SK-N-SH (cell line): ENCODE measurements around the gene JOSD1. TPM values are rescaled to one million over a fixed set of nuclear protein-coding genes. Genes with fewer than 3 reads are reported as not detected.

Source experiments
- CTCF ChIA-PET: fragments of 300-600, 350-600 bp; formaldehyde crosslinking; extraction: SDS; loops from one replicate; lab custom pipeline; 2021; lab: Yijun Ruan, JAX
- POLR2A ChIA-PET: fragments of 350-600 bp; sonication (Branson Sonifier 250); formaldehyde crosslinking; extraction: SDS; loops from one replicate; lab custom pipeline; 2020; ENCODE audit warnings: antibody characterized with exemption, inconsistent platforms; lab: Yijun Ruan, JAX
- DNase-seq: peaks from one replicate; pipeline ENCODE4 v3.0.0; 2012
- H2AFZ ChIP-seq: fragments of 200-600 bp; sonication (generic); 2 replicates; pipeline ENCODE4 v1.8.1; 2016; ENCODE audit warnings: antibody characterized with exemption, mild to moderate bottlenecking, low read depth
- H3F3A ChIP-seq: fragments of 200-600 bp; sonication (generic); replicated peaks from 2 replicates; pipeline ENCODE3; 2016; ENCODE audit warnings: antibody characterized with exemption, mild to moderate bottlenecking; ENCODE audit not compliant: insufficient read depth
- H3K27ac ChIP-seq, 2 experiments: fragments of 200-500 bp in 1 of 2; fragments of 200-600 bp in 1 of 2; sonication (Bioruptor generic) in 1 of 2; sonication (generic), shearing (Covaris generic) in 1 of 2; 2 replicates each; pipeline versions ENCODE4 v1.5.1 to v1.6.1; 2014 to 2016; ENCODE audit warnings: low read depth in 2 of 2, inconsistent platforms in 1 of 2, low read length in 1 of 2, mild to moderate bottlenecking in 1 of 2, mixed read lengths in 1 of 2
- H3K27me3 ChIP-seq: fragments of 200-600 bp; sonication (generic), shearing (Covaris generic); 2 replicates; pipeline ENCODE4 v1.6.1; 2016; ENCODE audit warnings: mixed run types; ENCODE audit not compliant: insufficient read depth
- H3K36me3 ChIP-seq, 2 experiments: fragments of 200-500 bp in 1 of 2; fragments of 200-600 bp in 1 of 2; sonication (Bioruptor generic) in 1 of 2; sonication (generic) in 1 of 2; replicated peaks in 1 of 2; 2 replicates each; pipeline versions ENCODE3 to v1.5.1; 2014 to 2016; ENCODE audit warnings: low read length in 1 of 2, mild to moderate bottlenecking in 1 of 2; ENCODE audit not compliant: insufficient read depth in 2 of 2, control insufficient read depth in 1 of 2
- H3K4me1 ChIP-seq, 2 experiments: fragments of 200-500 bp in 1 of 2; fragments of 200-600 bp in 1 of 2; sonication (Bioruptor generic) in 1 of 2; sonication (generic), shearing (Covaris generic) in 1 of 2; 2 replicates each; pipeline versions ENCODE4 v1.5.1 to v1.6.1; 2014 to 2016; ENCODE audit warnings: low read depth in 1 of 2, low read length in 1 of 2, mixed run types in 1 of 2; ENCODE audit not compliant: insufficient read depth in 2 of 2, control insufficient read depth in 1 of 2
- H3K4me2 ChIP-seq: fragments of 200-600 bp; sonication (generic), shearing (Covaris generic); 2 replicates; pipeline ENCODE4 v1.6.1; 2017; ENCODE audit warnings: mixed run types
- H3K4me3 ChIP-seq, 2 experiments: fragments of 200-500 bp in 1 of 2; fragments of 200-600 bp in 1 of 2; sonication (Bioruptor generic) in 1 of 2; sonication (generic), shearing (Covaris generic) in 1 of 2; 2 replicates each; pipeline versions ENCODE4 v1.5.1 to v1.8.1; 2014 to 2016; ENCODE audit warnings: low read depth in 2 of 2, inconsistent platforms in 1 of 2, low read length in 1 of 2, mild to moderate bottlenecking in 1 of 2, mixed read lengths in 1 of 2, moderate library complexity in 1 of 2
- H3K79me2 ChIP-seq: fragments of 200-600 bp; sonication (generic); 2 replicates; pipeline ENCODE4 v1.8.1; 2017; ENCODE audit warnings: mild to moderate bottlenecking; ENCODE audit not compliant: insufficient read depth
- H3K9ac ChIP-seq: fragments of 200-600 bp; sonication (generic); 2 replicates; pipeline ENCODE4 v1.6.1; 2017; ENCODE audit warnings: mixed run types
- H3K9me2 ChIP-seq: fragments of 200-600 bp; sonication (generic); 2 replicates; pipeline ENCODE4 v1.6.1; 2017; ENCODE audit warnings: mixed run types
- H3K9me3 ChIP-seq: fragments of 200-600 bp; sonication (generic); 2 replicates; pipeline ENCODE4 v1.6.1; 2017; ENCODE audit warnings: mixed run types, mild to moderate bottlenecking, moderate library complexity
- H4K20me1 ChIP-seq: fragments of 200-600 bp; sonication (generic); 2 replicates; pipeline ENCODE4 v1.6.1; 2017; ENCODE audit warnings: mild to moderate bottlenecking, mixed run types; ENCODE audit not compliant: insufficient read depth
- EZH2phosphoT487 ChIP-seq: fragments of 200-600 bp; sonication (generic); IDR thresholded peaks from 2 replicates; pipeline ENCODE4 v1.6.1; 2017; ENCODE audit warnings: low read depth, mixed run types, mild to moderate bottlenecking, antibody characterized with exemption, moderate library complexity, borderline replicate concordance
- FOXM1 ChIP-seq: IDR thresholded peaks from 2 replicates; pipeline ENCODE4 v1.4.0; 2012; ENCODE audit warnings: low read depth, mild to moderate bottlenecking
- GATA2 ChIP-seq: sonication (generic); formaldehyde crosslinking; IDR thresholded peaks from 2 replicates; pipeline ENCODE4 v1.5.0; 2020; ENCODE audit warnings: mild to moderate bottlenecking, missing genetic modification reagents
- IRF3 ChIP-seq: fragments of 150-350 bp; IDR thresholded peaks from 2 replicates; pipeline ENCODE4 v1.6.1; 2016; ENCODE audit warnings: mild to moderate bottlenecking, low read depth, low read length
- JUND ChIP-seq: IDR thresholded peaks from 2 replicates; pipeline ENCODE4 v1.4.0; 2012
- MAX ChIP-seq: IDR thresholded peaks from 2 replicates; pipeline ENCODE4 v1.4.0; 2012; ENCODE audit warnings: low read depth
- MXI1 ChIP-seq: IDR thresholded peaks from 2 replicates; pipeline ENCODE4 v1.6.1; 2012; ENCODE audit warnings: mild to moderate bottlenecking, low read depth, low read length, improper control_type of control experiment
- NFIC ChIP-seq: IDR thresholded peaks from 2 replicates; pipeline ENCODE4 v1.4.0; 2012; ENCODE audit warnings: borderline replicate concordance
- NRF1 ChIP-seq: IDR thresholded peaks from 2 replicates; pipeline ENCODE4 v1.6.1; 2012; ENCODE audit warnings: low read depth, mild to moderate bottlenecking, low read length
- PBX3 ChIP-seq: IDR thresholded peaks from 2 replicates; pipeline ENCODE4; 2012
- RFX5 ChIP-seq: IDR thresholded peaks from 2 replicates; pipeline ENCODE4 v1.6.1; 2012; ENCODE audit warnings: mild to moderate bottlenecking, improper control_type of control experiment, low read length
- RXRA ChIP-seq: IDR thresholded peaks from 2 replicates; pipeline ENCODE4 v1.4.0; 2012; ENCODE audit warnings: low read depth, mild to moderate bottlenecking, borderline replicate concordance
- SMC3 ChIP-seq: IDR thresholded peaks from 2 replicates; pipeline ENCODE4 v1.6.1; 2012; ENCODE audit warnings: low read depth, low read length, improper control_type of control experiment
- TEAD4 ChIP-seq: IDR thresholded peaks from 2 replicates; pipeline ENCODE4 v1.4.0; 2012; ENCODE audit warnings: mild to moderate bottlenecking, borderline replicate concordance; ENCODE audit not compliant: insufficient read depth
- YY1 ChIP-seq: IDR thresholded peaks from 2 replicates; pipeline ENCODE4 v1.4.0; 2012; ENCODE audit warnings: low read depth, mild to moderate bottlenecking
- ZBTB33 ChIP-seq: IDR thresholded peaks from 2 replicates; pipeline ENCODE4 v1.4.0; 2012; ENCODE audit warnings: low read depth, borderline replicate concordance
- WGBS: methylation state at CpG from one replicate; pipeline ENCODE4 v1.1.6; 2017; ENCODE audit warnings: low lambda C conversion rate; 5-methylcytosine and 5-hydroxymethylcytosine counted together
- polyA plus RNA-seq, 3 experiments: library from polyadenylated mRNA; depleted of rRNA; stranded (reverse); fragments of >200 nt; gene quantifications; 2 replicates each; pipeline ENCODE4 v1.2.3, GENCODE V29; 2012

The JOSD1 gene
- polyA plus RNA-seq, 1 of the 3 experiments (the other 2 are of a cell fraction) = 17.8 TPM

GRCh38 chr22:38694940-38695339 lies 5.8 kb downstream of the JOSD1 start:
- no peak overlapping the region for H3K4me2 ChIP-seq
- H3K9ac ChIP-seq = no peak overlapping the region
- ChIA-PET POLR2A (no interaction called here), CTCF (no interaction called here)
- peaks cover 29% of the 10 kb centered on the region for H3F3A ChIP-seq
- no peak for DNase-seq
- H3K27ac ChIP-seq = no peak overlapping the region
- H3K4me1 ChIP-seq = peaks cover 5 to 20% of the 10 kb centered on the region in 2 experiments; a peak in 2 of 4 replicates
- peaks cover 90% of the 10 kb centered on the region for H3K79me2 ChIP-seq
- no peaks in the 10 kb centered on the region for H3K36me3 ChIP-seq
- no peaks in the 10 kb centered on the region for H4K20me1 ChIP-seq
- TF ChIP-seq FOXM1 (no peak), ZBTB33 (no peak), YY1 (no peak), RFX5 (no peak), MAX (no peak), RXRA (no peak), EZH2phosphoT487 (no peak), JUND (no peak), IRF3 (no peak), TEAD4 (no peak), NRF1 (no peak), MXI1 (no peak)
- no peak overlapping the region for H2AFZ ChIP-seq
- no peaks in the 10 kb centered on the region for H3K9me3 ChIP-seq
- no peaks in the 10 kb centered on the region for H3K27me3 ChIP-seq
- H3K9me2 ChIP-seq = no peaks in the 10 kb centered on the region
- no peak overlapping the region for H3K4me3 ChIP-seq
- WGBS = 88% methylated on average over 3 of the region's 3 CpGs

- CTCF ChIA-PET = interaction anchor here (1.1 kb wide), 1 partner anchor 12 kb away, joined by 4 read pairs; the partner anchor contains the start of gene TOMM22
- H3K4me2 ChIP-seq = no peak overlapping the region
- POLR2A ChIA-PET = no interaction called here
- H4K20me1 ChIP-seq = no peaks in the 10 kb centered on the region
- no peak overlapping the region for H3K4me3 ChIP-seq
- H3K36me3 ChIP-seq = peaks cover 0 to 2% of the 10 kb centered on the region in 2 experiments
- DNase-seq = no peak
- H3K79me2 ChIP-seq = peaks cover 83% of the 10 kb centered on the region
- TF ChIP-seq SMC3 (no peak), GATA2 (no peak), NFIC (no peak), PBX3 (no peak)
- H3F3A ChIP-seq = peaks cover 29% of the 10 kb centered on the region
- no peaks in the 10 kb centered on the region for H3K27me3 ChIP-seq
- no peak overlapping the region for H3K27ac ChIP-seq
- H3K4me1 ChIP-seq = peaks cover 3 to 20% of the 10 kb centered on the region in 2 experiments; a peak in 2 of 4 replicates
- WGBS = 100% methylated on average over 2 of the region's 2 CpGs
- H3K9me3 ChIP-seq = no peaks in the 10 kb centered on the region
- H3K9me2 ChIP-seq = no peaks in the 10 kb centered on the region
- H3K9ac ChIP-seq = no peak overlapping the region
- no peak overlapping the region for H2AFZ ChIP-seq
Observed at GRCh38 chr22:38694049-38694448, 6.7 kb downstream of the JOSD1 start.
